Measurements from ENCODE around the gene SPAG9.

- TF ChIP-seq CTCF (IDR thresholded peaks at IDR 0.05) (no peak), POLR2A (IDR thresholded peaks at IDR 0.05) (no peak)
Measured at GRCh38 chr17:50961282-50962220, 159.1 kb downstream of the SPAG9 start.
